Endothelial cell of hepatic sinusoid (primary cell): ENCODE data around the gene KLHL10.
"Not testable (repeated sequence)": the region's sequence is repeated elsewhere in the genome, so short reads cannot be mapped to it uniquely, and the experiment has no call there.

Source experiments
- in situ Hi-C: cut with HindIII; loops from 2 replicates; pipeline ENCODE4 v1.10.0; 2017; ENCODE audit warnings: low sequenced_read_pairs

KLHL10 gene

GRCh38 chr17:41849251-41849990, 11.8 kb downstream of the KLHL10 start:
- in situ Hi-C loops, result no loop called here

GRCh38 chr17:41851382-41851781, 13.8 kb downstream of the KLHL10 start:
- in situ Hi-C loops, result not testable (repeated sequence)

GRCh38 chr17:41860254-41860931, 22.8 kb downstream of the KLHL10 start:
- in situ Hi-C loops, result no loop called here

GRCh38 chr17:41863074-41863848, 25.6 kb downstream of the KLHL10 start:
- in situ Hi-C loops, result no loop called here

DNA sequence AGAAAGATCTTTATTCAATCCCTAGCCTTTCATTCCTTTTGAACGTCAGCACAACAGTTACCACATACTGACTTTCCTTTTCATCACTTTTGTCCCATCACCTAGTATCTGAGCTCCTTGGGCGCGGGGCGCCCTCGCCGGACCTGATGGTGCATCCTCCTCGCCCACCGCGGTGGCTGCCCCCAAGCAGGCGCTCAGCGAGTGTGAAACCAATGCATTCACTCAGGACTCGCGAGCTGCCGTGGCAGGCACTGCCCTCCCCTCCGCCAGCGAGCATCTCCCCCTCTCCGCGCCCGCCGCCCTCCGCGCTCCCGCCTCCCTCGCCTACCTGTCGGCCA, 26.8 kb downstream of the KLHL10 start:
- in situ Hi-C loops, result no loop called here

DNA sequence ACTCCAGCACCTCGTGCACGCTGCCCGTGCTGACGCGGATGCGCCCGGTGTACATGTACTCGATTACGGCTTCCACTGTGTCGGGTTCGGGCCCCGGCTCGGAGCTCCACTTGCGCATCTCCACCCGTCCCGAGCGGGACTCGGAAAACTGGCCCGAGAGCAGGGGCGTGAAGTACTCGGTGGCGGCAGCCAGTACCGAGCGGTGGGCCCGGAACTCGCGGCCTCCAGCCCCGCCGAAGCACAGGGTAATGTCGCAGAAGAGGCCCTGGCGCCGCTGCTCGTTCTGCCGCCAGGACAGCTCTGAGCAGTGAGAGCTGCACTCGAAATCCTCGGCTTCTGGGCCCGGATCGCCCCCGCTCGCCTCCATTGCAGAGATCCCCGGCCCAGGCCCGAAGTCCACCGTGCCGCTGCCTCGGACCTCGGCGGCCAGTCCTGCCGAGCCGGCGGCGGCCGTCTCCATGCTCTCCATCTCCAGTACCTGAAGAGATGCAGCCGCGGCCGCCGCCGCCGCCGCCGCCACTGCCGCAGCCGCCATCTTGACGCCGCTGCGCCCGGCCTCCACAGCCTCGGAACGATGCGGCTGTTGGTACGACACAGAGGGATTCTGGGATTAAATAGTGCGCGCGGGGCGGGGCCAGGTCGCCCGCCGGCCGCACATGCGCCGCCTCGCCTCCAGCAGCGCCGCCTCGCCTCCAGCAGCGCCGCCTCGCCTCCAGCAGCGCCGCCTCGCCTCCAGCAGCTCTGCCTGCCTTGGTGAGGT, 27.4 kb downstream of the KLHL10 start, which contains the start of gene KLHL11:
KLHL11 (minus strand) TSS at position 588 of the 760 bp plus-strand sequence; CDS start at position 535, 53 bp downstream.
- in situ Hi-C loops, result no loop called here

DNA sequence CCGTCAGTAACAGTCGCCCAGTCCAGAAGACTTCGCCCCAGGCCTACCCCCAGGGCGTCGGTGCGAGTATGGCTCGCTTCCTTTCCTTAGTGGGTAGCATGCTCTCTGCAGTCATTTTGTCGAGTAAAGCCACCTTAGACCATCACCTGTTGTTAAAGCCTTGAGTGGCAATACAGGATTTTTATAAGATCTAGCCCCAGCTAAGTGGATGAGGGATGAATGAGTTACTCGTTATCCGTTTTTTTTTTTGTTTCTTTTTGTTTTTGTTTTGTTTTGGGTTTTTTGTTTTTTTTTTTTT, 27.9 kb downstream of the KLHL10 start:
- in situ Hi-C loops, result no loop called here

DNA sequence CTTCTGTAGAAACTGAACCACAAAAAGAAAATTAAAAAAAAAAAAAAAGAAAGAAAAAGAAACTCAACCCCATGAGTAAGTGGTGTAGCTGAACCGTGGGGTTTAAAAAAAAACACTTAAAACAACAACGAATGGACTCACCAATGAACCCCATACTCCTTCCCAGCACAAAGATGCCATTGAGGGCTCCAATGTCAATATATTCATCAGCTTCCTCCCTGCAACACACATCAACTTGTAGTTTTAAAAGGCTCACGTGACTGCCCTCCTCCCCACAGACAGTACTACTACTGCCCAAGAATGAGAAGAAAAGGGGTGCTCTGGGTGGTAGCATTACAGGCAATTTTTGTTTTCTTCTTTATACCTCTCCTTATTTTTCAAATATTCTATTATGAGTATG, 30.9 kb downstream of the KLHL10 start:
- in situ Hi-C loops, result no loop called here

- in situ Hi-C loops, result no loop called here
These were observed 31.8 kb downstream of the KLHL10 start for GRCh38 chr17:41869426-41869825.

- in situ Hi-C loops, result no loop called here
These were observed 32.5 kb downstream of the KLHL10 start for GRCh38 chr17:41870097-41870496.

GRCh38 chr17:41870627-41871026, 33.0 kb downstream of the KLHL10 start:
- in situ Hi-C loops, result no loop called here

DNA sequence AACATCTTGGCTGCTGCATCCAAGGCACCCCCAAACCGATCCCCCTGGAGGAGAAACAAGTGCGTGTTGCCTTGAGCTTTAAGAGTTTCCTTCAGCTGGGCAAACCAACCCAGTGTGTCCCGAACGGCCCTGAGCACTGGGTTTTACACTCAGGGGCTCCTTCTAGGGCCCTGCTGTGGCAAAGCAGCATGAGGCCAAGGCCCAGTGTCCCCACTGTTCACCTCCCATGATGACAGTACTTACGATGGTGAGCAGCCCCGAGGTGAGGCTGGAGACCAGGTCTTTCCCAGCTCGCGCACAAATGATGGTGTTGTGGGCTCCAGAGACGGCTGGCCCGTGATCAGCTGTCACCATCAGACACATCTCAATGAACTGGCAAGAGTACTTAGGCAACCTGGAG, 34.2 kb downstream of the KLHL10 start:
- in situ Hi-C loops, result no loop called here

- in situ Hi-C loops, result no loop called here
These were observed 36.1 kb downstream of the KLHL10 start for GRCh38 chr17:41873559-41874292.

DNA sequence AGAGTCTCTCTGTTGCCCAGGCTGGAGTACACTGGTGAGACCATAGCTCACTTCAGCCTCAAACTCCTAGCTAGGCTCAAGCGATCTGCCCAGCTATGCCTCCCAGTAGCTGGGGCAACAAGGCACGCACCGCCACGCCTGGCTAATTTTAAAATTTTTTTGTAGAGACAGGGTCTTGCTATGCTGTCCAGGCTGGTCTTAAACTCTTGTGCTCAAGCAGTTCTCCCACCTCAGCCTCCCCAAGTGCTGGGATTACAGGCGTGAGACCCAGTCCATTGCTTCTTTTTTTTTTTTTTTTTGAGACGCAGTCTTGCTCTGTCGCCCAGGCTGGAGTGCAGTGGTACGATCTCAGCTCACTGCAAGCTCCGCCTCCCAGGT, 36.7 kb downstream of the KLHL10 start:
- in situ Hi-C loops, result not testable (repeated sequence)

- in situ Hi-C loops, result no loop called here
These were observed 42.5 kb downstream of the KLHL10 start for GRCh38 chr17:41880130-41880529.

GRCh38 chr17:41882756-41883155, 45.1 kb downstream of the KLHL10 start:
- in situ Hi-C loops, result no loop called here

DNA sequence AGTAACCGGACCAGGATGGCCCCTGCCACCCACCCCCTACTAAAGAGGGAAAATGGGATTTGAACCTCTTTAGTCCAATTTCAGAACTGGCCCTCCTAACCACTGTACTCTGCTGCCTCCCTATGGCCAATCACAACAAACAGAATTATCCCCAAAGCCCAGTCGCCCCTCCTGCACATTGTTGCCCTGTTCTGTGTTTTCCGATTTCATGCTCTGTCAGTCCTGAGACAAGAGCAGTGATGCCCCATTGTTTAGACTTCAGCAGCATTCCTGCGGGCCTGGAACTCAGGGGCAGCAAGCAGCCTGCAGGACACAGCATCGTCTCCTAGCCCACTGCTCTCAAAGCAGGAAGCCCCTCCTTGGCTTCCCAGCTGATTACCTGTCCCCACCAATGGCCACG, 48.1 kb downstream of the KLHL10 start:
- in situ Hi-C loops, result no loop called here

GRCh38 chr17:41888332-41888965, 50.8 kb downstream of the KLHL10 start:
- in situ Hi-C loops, result no loop called here

DNA sequence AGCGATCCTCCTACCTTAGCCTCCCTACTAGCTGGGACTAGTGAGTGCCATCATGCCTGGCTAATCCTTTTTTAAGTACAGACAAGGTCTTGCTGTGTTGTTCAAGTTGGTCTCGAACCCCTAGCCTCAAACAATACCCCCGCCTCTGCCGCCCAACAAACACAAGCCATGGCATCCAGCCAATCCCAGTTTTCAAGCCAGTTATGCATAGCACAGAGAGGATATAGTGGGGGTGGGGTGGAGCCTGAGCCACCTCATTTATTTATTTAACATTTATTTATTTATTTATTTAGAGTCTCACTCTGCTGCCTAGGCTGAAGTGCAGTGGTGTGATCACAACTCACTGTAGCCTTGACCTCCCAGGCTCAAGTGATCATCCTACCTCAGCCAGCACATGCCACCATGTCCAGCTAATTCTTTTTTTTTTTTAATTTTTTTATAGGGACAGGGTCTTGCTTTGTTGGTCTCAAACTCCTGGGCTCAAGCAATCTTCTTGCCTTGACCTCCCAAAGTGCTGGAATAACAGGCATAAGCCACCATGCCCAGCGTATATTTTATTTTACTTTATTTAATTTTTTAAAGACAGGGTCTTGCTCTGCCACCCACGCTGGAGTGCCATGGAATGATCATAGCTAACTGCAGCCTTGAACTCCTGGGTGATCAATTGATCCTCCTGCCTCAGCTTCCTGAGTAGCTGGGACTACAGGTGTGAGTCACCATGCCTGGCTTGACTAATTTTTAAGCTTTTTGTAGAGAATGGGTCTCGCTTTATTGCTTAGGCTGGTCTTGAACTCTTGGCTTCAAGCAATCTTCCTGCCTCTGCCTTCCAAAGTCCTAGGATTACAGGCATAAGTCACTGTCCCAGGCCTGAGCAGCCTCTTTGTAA, 53.8 kb downstream of the KLHL10 start:
- in situ Hi-C loops, result loop anchor here (5.0 kb wide), 1 partner anchor 91 kb away; no protein-coding TSS in a partner anchor
